A549 (cell line): ENCODE measurements around the gene TTBK2. TPM values are rescaled to one million over a fixed set of nuclear protein-coding genes. Genes with fewer than 3 reads are reported as not detected.

ENCODE experiments used
- ATAC-seq, 2 experiments: fragments of 200-7000 bp in 1 of 2; fragments of >200 bp in 1 of 2; cut with Nextera tagmentation in 1 of 2; cut with Tn5 transposase in 1 of 2; 3 replicates each; pipeline versions ENCODE4 v1.8.0 to v1.9.1; 2018 to 2020; ENCODE audit warnings: mild to moderate bottlenecking in 1 of 2, moderate library complexity in 1 of 2
- CTCF ChIA-PET: fragments of 300-600 bp; sonication (Branson Sonifier 250); formaldehyde crosslinking; extraction: SDS; loops from one replicate; lab custom pipeline; 2021; ENCODE audit warnings: antibody characterized with exemption, inconsistent platforms; lab: Yijun Ruan, JAX
- POLR2A ChIA-PET: fragments of 350-600 bp; formaldehyde crosslinking; extraction: SDS; loops from one replicate; lab custom pipeline; 2021; ENCODE audit warnings: antibody characterized with exemption, inconsistent platforms; lab: Yijun Ruan, JAX
- DNase-seq, 2 experiments: peaks; one replicate each; pipeline versions ENCODE4 v3.0.0 to v3.0.0-alpha.2; 2011 to 2016; ENCODE audit warnings: low read depth in 1 of 2, low spot score in 1 of 2
- FAIRE-seq: peaks from 2 replicates; lab custom pipeline; 2011; peaks lifted over from hg19 to GRCh38; lab: Jason Lieb, UNC
- H3K27ac ChIP-seq, 2 experiments: fragments of >200 bp; sonication (Bioruptor Twin); formaldehyde crosslinking; 3 replicates each; pipeline ENCODE4 v1.5.1; 2016 to 2017
- H3K4me1 ChIP-seq: fragments of >200 bp; sonication (Bioruptor Twin); formaldehyde crosslinking; 3 replicates; pipeline ENCODE4 v1.6.1; 2016
- H3K4me2 ChIP-seq: fragments of >200 bp; sonication (Bioruptor Twin); formaldehyde crosslinking; 3 replicates; pipeline ENCODE4 v1.6.1; 2016
- H3K4me3 ChIP-seq: fragments of >200 bp; sonication (Bioruptor Twin); formaldehyde crosslinking; 3 replicates; pipeline ENCODE4 v1.5.1; 2016
- H3K9me3 ChIP-seq: fragments of >200 bp; sonication (Bioruptor Twin); formaldehyde crosslinking; 3 replicates; pipeline ENCODE4 v1.6.1; 2016
- ATOH8 ChIP-seq: fragments of 250-450 bp; sonication (Bioruptor Pico); IDR thresholded peaks from 2 replicates; pipeline ENCODE4 v1.5.0; 2020; ENCODE audit warnings: low read depth, mild to moderate bottlenecking, moderate library complexity
- BCL3 ChIP-seq: fragments of >200 bp; sonication (Bioruptor Twin); formaldehyde crosslinking; IDR thresholded peaks from 3 replicates; pipeline ENCODE4 v1.6.1; 2016
- CBX2 ChIP-seq: fragments of 200-600 bp; sonication (generic); IDR thresholded peaks from 2 replicates; pipeline ENCODE4 v1.6.1; 2016; ENCODE audit warnings: low read depth, mild to moderate bottlenecking, borderline replicate concordance
- CBX8 ChIP-seq: fragments of 200-600 bp; sonication (generic); IDR thresholded peaks from 2 replicates; pipeline ENCODE4 v1.6.1; 2016
- CHD2 ChIP-seq: fragments of 150-350 bp; IDR thresholded peaks from 2 replicates; pipeline ENCODE4 v1.6.1; 2014; ENCODE audit warnings: low read length; ENCODE audit not compliant: partially characterized antibody
- ELK1 ChIP-seq: fragments of 150-350 bp; IDR thresholded peaks from 2 replicates; pipeline ENCODE4 v1.6.1; 2014; ENCODE audit warnings: low read depth, mild to moderate bottlenecking, low read length
- EP300 ChIP-seq, 2 experiments: fragments of >200 bp; sonication (Bioruptor Twin); formaldehyde crosslinking; IDR thresholded peaks; 2 replicates in 1 of 2; 3 replicates in 1 of 2; pipeline ENCODE4 v1.6.1; 2016 to 2017
- FOXS1 ChIP-seq: fragments of 250-450 bp; sonication (Bioruptor Pico); IDR thresholded peaks from 2 replicates; pipeline ENCODE4 v1.5.0; 2020; ENCODE audit warnings: mild to moderate bottlenecking, moderate library complexity
- HMGXB4 ChIP-seq: fragments of 250-450 bp; sonication (Bioruptor Pico); IDR thresholded peaks from 2 replicates; pipeline ENCODE4 v1.5.0; 2021; ENCODE audit warnings: mild to moderate bottlenecking, moderate library complexity, borderline replicate concordance
- HOXA7 ChIP-seq: fragments of 250-450 bp; sonication (Bioruptor Pico); IDR thresholded peaks from 2 replicates; pipeline ENCODE4 v1.5.0; 2020; ENCODE audit warnings: mild to moderate bottlenecking, moderate library complexity
- KDM1A ChIP-seq: fragments of 200-600 bp; sonication (generic); IDR thresholded peaks from 2 replicates; pipeline ENCODE4 v1.6.1; 2016; ENCODE audit warnings: low read depth, mild to moderate bottlenecking
- MAFK ChIP-seq: fragments of 450-650 bp; IDR thresholded peaks from 2 replicates; pipeline ENCODE4 v1.6.1; 2014; ENCODE audit not compliant: partially characterized antibody
- MAX ChIP-seq: IDR thresholded peaks from 2 replicates; pipeline ENCODE4 v1.6.1; 2012
- MYC ChIP-seq: IDR thresholded peaks from 2 replicates; pipeline ENCODE4 v1.6.1; 2012; ENCODE audit warnings: mild to moderate bottlenecking, inconsistent platforms, low read length, improper control_type of control experiment, borderline replicate concordance
- NR3C1 ChIP-seq: fragments of >200 bp; sonication (Bioruptor Twin); formaldehyde crosslinking; IDR thresholded peaks from 3 replicates; pipeline ENCODE4 v1.6.1; 2017
- PHF8 ChIP-seq: fragments of 200-600 bp; sonication (generic); IDR thresholded peaks from 2 replicates; pipeline ENCODE4 v1.6.1; 2016; ENCODE audit warnings: low read depth, mild to moderate bottlenecking, antibody characterized with exemption, moderate library complexity, borderline replicate concordance
- POLR2A ChIP-seq: IDR thresholded peaks from 2 replicates; pipeline ENCODE4 v1.6.1; 2012; ENCODE audit warnings: mild to moderate bottlenecking, low read length
- POLR2AphosphoS2 ChIP-seq: conservative IDR thresholded peaks from 2 replicates; pipeline ENCODE4 v1.6.1; 2012; ENCODE audit warnings: low read length, improper control_type of control experiment, inconsistent platforms
- RAD21 ChIP-seq, 2 experiments: fragments of >200 bp in 1 of 2; sonication (Bioruptor Twin) in 1 of 2; formaldehyde crosslinking in 1 of 2; IDR thresholded peaks in 1 of 2; conservative IDR thresholded peaks in 1 of 2; 2 replicates in 1 of 2; 3 replicates in 1 of 2; pipeline ENCODE4 v1.6.1; 2012 to 2018; ENCODE audit warnings: inconsistent platforms in 1 of 2
- RCOR1 ChIP-seq: fragments of 150-350 bp; IDR thresholded peaks from 2 replicates; pipeline ENCODE4 v1.6.1; 2014; ENCODE audit warnings: antibody characterized with exemption, low read length, low read depth
- RNF2 ChIP-seq: fragments of 200-600 bp; sonication (generic); IDR thresholded peaks from 2 replicates; pipeline ENCODE4 v1.6.1; 2016; ENCODE audit warnings: low read depth, mild to moderate bottlenecking, antibody characterized with exemption, moderate library complexity, borderline replicate concordance
- SMC3 ChIP-seq: fragments of >200 bp; sonication (Bioruptor Twin); formaldehyde crosslinking; IDR thresholded peaks from 3 replicates; pipeline ENCODE4 v1.6.1; 2018; ENCODE audit warnings: inconsistent platforms
- TFCP2L1 ChIP-seq: fragments of 250-450 bp; sonication (Bioruptor Pico); IDR thresholded peaks from 2 replicates; pipeline ENCODE4 v1.5.0; 2021; ENCODE audit warnings: mild to moderate bottlenecking
- ZFP36 ChIP-seq: fragments of 450-650 bp; IDR thresholded peaks from 2 replicates; pipeline ENCODE4 v1.6.1; 2014; ENCODE audit warnings: borderline replicate concordance; ENCODE audit not compliant: partially characterized antibody
- ZNF302 ChIP-seq: fragments of 250-450 bp; sonication (Bioruptor Pico); IDR thresholded peaks from 2 replicates; pipeline ENCODE4 v1.9.0; 2021; ENCODE audit warnings: inconsistent platforms, mild to moderate bottlenecking, moderate library complexity
- ZSCAN20 ChIP-seq: fragments of 250-450 bp; sonication (Bioruptor Pico); IDR thresholded peaks from 2 replicates; pipeline ENCODE4 v1.8.0; 2022; ENCODE audit warnings: mild to moderate bottlenecking, moderate library complexity
- WGBS: methylation state at CpG from one replicate; pipeline ENCODE4 v1.1.6; 2017; ENCODE audit errors: missing lambda C conversion rate; 5-methylcytosine and 5-hydroxymethylcytosine counted together
- polyA plus RNA-seq, 4 experiments: library from polyadenylated mRNA; depleted of rRNA in 3 of 4; stranded (reverse); fragments of >200 nt; fragmentation: RNase III in 1 of 4; extraction: RNeasy Plus Mini Kit Qiagen cat#74134 plus additional on column Dnase treatment in 1 of 4; gene quantifications; 2 replicates in 3 of 4; 3 replicates in 1 of 4; pipeline ENCODE4 v1.2.3, GENCODE V29; 2011 to 2017

Gene TTBK2
- polyA plus RNA-seq, 2 of the 4 experiments (the other 2 are of a cell fraction) = 2.3 to 5.6 TPM

GRCh38 chr15:42742149-42742548 lies 178.4 kb downstream of the TTBK2 start:
- FAIRE-seq (no peak), ATAC-seq (no peak), DNase-seq (no peak)
- peaks cover 3% of the 10 kb centered on the region; the same call in 1 of the 3 replicates for H3K4me1 ChIP-seq
- H3K27ac ChIP-seq = no peak overlapping the region
- ChIA-PET POLR2A (no interaction called here), CTCF (interaction anchor here (1.8 kb wide), 1 partner anchor 184 kb away, joined by 5 read pairs; no protein-coding TSS in a partner anchor)
- no peak overlapping the region for H3K4me2 ChIP-seq
- WGBS = 86% methylated on average over 4 of the region's 4 CpGs
- no peak for TF ChIP-seq POLR2A
- TF ChIP-seq KDM1A = no peak
- TF ChIP-seq RCOR1 = no peak
- no peak for TF ChIP-seq BCL3
- TF ChIP-seq HMGXB4 (CRISPR knock-in tag) = no peak
- no peak for TF ChIP-seq NR3C1
- TF ChIP-seq RNF2 = no peak
- TF ChIP-seq SMC3 = no peak
- no peak for TF ChIP-seq HOXA7 (CRISPR knock-in tag)
- TF ChIP-seq FOXS1 (CRISPR knock-in tag) = no peak
- TF ChIP-seq ZSCAN20 (CRISPR knock-in tag) = no peak
- no peak for TF ChIP-seq CBX8
- H3K4me3 ChIP-seq = no peak overlapping the region
- H3K9me3 ChIP-seq = no peaks in the 10 kb centered on the region

GRCh38 chr15:42741710-42742109 lies 178.9 kb downstream of the TTBK2 start:
- Histone ChIP-seq H3K9me3 (no peaks in the 10 kb centered on the region), H3K4me1 (peaks cover 3% of the 10 kb centered on the region; the same call in 1 of the 3 replicates)
- TF ChIP-seq BCL3 (no peak), MAX (no peak), ZFP36 (no peak), EP300 (IDR thresholded peaks at IDR 0.05) (no peak), PHF8 (no peak)
- TF ChIP-seq, all 56 proteins: peak for 0
- Histone ChIP-seq H3K4me2 (no peak overlapping the region), H3K27ac (no peak overlapping the region), H3K4me3 (no peak overlapping the region)
- FAIRE-seq = no peak
- DNase-seq = no peak
- no peak for ATAC-seq
- CTCF ChIA-PET = interaction anchor here (1.8 kb wide), 1 partner anchor 185 kb away, joined by 5 read pairs; no protein-coding TSS in a partner anchor
- POLR2A ChIA-PET = no interaction called here
- 87% methylated on average over 2 of the region's 2 CpGs for WGBS

- peak overlapping the region; percentile 99 for H3K4me3 ChIP-seq
- FAIRE-seq (no peak), ATAC-seq (peak; percentile 49 to 82; a peak in 4 of 6 replicates), DNase-seq (peak in 1 of 2 experiments; percentile 49)
- ChIA-PET CTCF (interaction anchor here (0.6 to 3.8 kb wide), 12 partner anchors 13 to 548 kb away, joined by 3 to 39 read pairs (median 4); no protein-coding TSS in a partner anchor), POLR2A (no interaction called here)
- no peaks in the 10 kb centered on the region for H3K9me3 ChIP-seq
- peak overlapping the region; percentile 75 to 92 for H3K27ac ChIP-seq
- WGBS = 66% methylated on average over 21 of the region's 21 CpGs
- H3K4me2 ChIP-seq = peak overlapping the region; percentile 85
- peaks cover 10% of the 10 kb centered on the region for H3K4me1 ChIP-seq
- TF ChIP-seq RAD21 (conservative IDR thresholded peaks at IDR 0.05 in 1 of 2, IDR thresholded peaks at IDR 0.05 in 1 of 2) = peak; percentile 71 to 74
- no peak for TF ChIP-seq ELK1
- TF ChIP-seq TFCP2L1 (CRISPR knock-in tag) = no peak
- TF ChIP-seq MYC = no peak
- TF ChIP-seq ATOH8 = no peak
- TF ChIP-seq ZNF302 (CRISPR knock-in tag) = no peak
- no peak for TF ChIP-seq POLR2AphosphoS2
- TF ChIP-seq SMC3 = peak; percentile 50
- no peak for TF ChIP-seq POLR2A
- TF ChIP-seq MAFK = no peak
- no peak for TF ChIP-seq CBX8
- no peak for TF ChIP-seq FOXS1 (CRISPR knock-in tag)
- TF ChIP-seq CHD2 = no peak
- TF ChIP-seq CBX2 = no peak
Observed at GRCh38 chr15:42737529-42738328, 182.8 kb downstream of the TTBK2 start.
